ENCODE measurements around the gene PKIG. TPM values are rescaled to one million over a fixed set of nuclear protein-coding genes. Genes with fewer than 3 reads are reported as not detected.

Gene PKIG
- total RNA-seq, 2 donors from 2014 or later, result 125 to 186 TPM

DNA sequence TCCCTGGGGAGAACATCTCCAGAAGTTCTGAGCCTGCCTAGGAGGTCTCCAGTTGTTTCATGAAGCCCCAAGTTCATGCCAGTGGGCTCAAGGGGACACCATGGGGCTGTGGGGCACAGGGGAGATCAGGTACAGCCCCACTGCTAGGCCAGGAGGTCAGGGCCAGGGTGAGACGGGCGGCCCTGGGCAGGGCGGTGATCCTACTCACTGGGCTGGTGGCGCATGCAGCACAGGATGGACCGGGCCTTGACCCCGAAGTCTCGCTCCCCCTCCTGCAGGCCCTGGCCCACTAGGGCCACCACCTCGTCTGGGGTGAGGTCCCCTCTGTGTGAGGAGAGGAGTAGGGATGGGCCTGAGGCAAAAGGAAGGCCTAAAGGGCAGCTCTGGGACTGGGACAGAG lies 43.0 kb downstream of the PKIG start:
- no peaks in the 10 kb centered on the region for H3K4me1 ChIP-seq (ENCODE audit: control insufficient read depth in 1 of 2, low read depth in 2 of 2)
- DNase-seq (ENCODE audit: low spot score) (no peak), ATAC-seq (ENCODE audit: insufficient number of reproducible peaks, low FRiP score, low read depth) (no peak)
- TF ChIP-seq, protein P1, sequence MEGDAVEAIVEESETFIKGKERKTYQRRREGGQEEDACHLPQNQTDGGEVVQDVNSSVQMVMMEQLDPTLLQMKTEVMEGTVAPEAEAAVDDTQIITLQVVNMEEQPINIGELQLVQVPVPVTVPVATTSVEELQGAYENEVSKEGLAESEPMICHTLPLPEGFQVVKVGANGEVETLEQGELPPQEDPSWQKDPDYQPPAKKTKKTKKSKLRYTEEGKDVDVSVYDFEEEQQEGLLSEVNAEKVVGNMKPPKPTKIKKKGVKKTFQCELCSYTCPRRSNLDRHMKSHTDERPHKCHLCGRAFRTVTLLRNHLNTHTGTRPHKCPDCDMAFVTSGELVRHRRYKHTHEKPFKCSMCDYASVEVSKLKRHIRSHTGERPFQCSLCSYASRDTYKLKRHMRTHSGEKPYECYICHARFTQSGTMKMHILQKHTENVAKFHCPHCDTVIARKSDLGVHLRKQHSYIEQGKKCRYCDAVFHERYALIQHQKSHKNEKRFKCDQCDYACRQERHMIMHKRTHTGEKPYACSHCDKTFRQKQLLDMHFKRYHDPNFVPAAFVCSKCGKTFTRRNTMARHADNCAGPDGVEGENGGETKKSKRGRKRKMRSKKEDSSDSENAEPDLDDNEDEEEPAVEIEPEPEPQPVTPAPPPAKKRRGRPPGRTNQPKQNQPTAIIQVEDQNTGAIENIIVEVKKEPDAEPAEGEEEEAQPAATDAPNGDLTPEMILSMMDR (IDR thresholded peaks at IDR 0.05), result no peak
- no peak overlapping the region for H3K4me3 ChIP-seq
- H3K36me3 ChIP-seq, result no peaks in the 10 kb centered on the region
- H3K27ac ChIP-seq, result no peak overlapping the region
- H3K27me3 ChIP-seq (replicated peaks; ENCODE audit: insufficient read depth), result no peaks in the 10 kb centered on the region
- H3K9me3 ChIP-seq, result no peaks in the 10 kb centered on the region

DNA sequence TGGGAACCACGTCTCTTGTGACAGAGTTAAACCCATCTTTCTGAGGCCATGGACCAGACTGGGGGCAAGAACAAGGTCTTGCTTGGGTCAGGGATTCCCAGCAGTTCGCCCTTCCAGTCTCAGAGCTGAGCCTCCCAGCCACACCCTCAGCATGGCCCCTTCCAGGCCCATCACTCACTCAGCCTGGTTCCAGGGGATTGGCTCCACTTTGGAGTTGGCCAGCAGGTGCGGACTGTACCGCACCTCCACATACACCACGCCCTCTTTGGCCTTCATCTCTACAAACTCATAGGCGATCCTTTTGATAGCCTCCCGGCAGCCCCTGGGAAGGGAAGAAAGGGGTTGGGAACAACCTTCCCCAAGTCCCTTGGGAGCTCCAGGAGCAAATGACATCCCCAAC lies 43.9 kb downstream of the PKIG start:
- DNase-seq (ENCODE audit: low spot score), result no peak
- no peak for ATAC-seq (ENCODE audit: insufficient number of reproducible peaks, low FRiP score, low read depth)
- Histone ChIP-seq H3K9me3 (no peaks in the 10 kb centered on the region), H3K36me3 (no peaks in the 10 kb centered on the region), H3K27ac (no peak overlapping the region), H3K27me3 (replicated peaks; ENCODE audit: insufficient read depth) (no peaks in the 10 kb centered on the region), H3K4me1 (ENCODE audit: control insufficient read depth in 1 of 2, low read depth in 2 of 2) (no peaks in the 10 kb centered on the region), H3K4me3 (no peak overlapping the region)
- TF ChIP-seq, protein P1 (IDR thresholded peaks at IDR 0.05), result no peak

DNA sequence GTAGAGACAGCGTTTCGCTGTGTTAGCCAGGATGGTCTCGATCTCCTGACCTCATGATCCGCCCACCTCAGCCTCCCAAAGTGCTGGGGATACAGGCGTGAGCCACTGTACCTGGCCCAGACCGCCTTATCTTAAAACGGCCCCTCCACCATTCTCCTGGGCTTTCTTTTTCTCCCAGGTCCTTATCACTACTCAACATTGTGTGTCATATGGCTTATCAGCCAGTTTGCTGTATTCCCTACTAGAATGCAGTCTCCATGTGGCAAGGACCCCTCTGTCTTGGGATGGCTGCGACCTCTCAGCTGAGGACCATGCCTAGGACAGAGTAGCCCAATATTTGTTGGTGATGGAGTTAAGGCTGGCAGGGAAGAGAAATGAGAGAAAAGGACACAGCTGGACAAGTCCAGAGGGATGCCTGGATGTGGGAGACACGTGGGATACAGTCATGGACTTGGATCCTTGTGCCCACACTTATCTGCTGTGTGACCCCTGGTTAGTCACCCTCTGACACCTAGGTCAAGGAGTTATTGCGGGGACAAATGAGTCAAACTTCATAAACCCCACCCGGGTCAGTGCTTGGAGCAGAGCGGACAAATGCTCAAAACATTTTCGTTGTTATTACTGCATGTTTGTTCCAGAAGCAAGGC lies 45.1 kb downstream of the PKIG start:
- H3K9me3 ChIP-seq, result no peaks in the 10 kb centered on the region
- no peaks in the 10 kb centered on the region for H3K36me3 ChIP-seq
- ATAC-seq (ENCODE audit: insufficient number of reproducible peaks, low FRiP score, low read depth) (no peak), DNase-seq (ENCODE audit: low spot score) (no peak)
- H3K4me3 ChIP-seq, result no peak overlapping the region
- H3K4me1 ChIP-seq (ENCODE audit: control insufficient read depth in 1 of 2, low read depth in 2 of 2), result no peaks in the 10 kb centered on the region
- no peaks in the 10 kb centered on the region for H3K27me3 ChIP-seq (replicated peaks; ENCODE audit: insufficient read depth)
- TF ChIP-seq, protein P1 (IDR thresholded peaks at IDR 0.05), result no peak
- H3K27ac ChIP-seq, result no peak overlapping the region

DNA sequence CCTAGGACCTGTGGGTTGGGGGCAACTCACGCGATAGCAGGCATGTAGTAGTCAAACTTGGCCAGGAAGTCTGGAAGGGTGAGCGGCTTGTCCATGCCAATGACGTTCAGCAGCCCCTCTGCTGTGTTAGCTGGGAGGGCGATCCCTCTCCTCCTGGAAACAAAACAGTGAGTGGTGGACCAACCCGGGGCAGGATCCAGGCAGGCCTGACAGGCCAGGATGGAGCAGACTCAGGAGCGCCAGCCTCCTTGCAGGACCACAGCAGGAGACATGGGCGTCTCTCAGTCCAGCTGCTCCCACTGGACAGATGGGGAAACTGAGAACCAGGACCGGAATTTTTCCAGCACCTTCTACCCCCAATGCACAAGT lies 46.6 kb downstream of the PKIG start:
- Histone ChIP-seq H3K27me3 (replicated peaks; ENCODE audit: insufficient read depth) (no peaks in the 10 kb centered on the region), H3K4me1 (ENCODE audit: control insufficient read depth in 1 of 2, low read depth in 2 of 2) (no peaks in the 10 kb centered on the region), H3K4me3 (no peak overlapping the region), H3K27ac (no peak overlapping the region), H3K9me3 (no peaks in the 10 kb centered on the region), H3K36me3 (no peaks in the 10 kb centered on the region)
- TF ChIP-seq, protein P1 (IDR thresholded peaks at IDR 0.05), result no peak
- DNase-seq (ENCODE audit: low spot score) (no peak), ATAC-seq (ENCODE audit: insufficient number of reproducible peaks, low FRiP score, low read depth) (no peak)

DNA sequence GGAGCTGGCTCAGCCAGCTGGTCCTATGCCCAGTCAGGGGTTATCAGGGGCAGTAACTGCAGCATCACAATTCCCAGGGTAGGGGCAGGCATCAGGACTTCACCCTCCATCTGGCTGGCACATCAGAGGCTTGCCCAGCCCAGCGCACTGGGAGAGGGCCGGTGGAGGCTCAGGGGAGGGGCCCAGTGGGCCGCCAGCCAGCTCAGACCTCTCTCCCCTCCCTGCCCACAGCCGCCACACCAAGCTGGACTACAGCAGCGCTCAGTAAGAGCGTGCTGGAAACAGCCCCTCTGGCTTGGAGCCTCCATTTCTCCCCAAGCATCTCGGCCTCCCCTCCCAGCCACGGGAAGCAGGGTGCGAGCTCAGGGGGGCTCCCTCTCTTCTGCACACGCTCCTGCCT lies 47.2 kb downstream of the PKIG start:
- DNase-seq (ENCODE audit: low spot score) (no peak), ATAC-seq (ENCODE audit: insufficient number of reproducible peaks, low FRiP score, low read depth) (no peak)
- Histone ChIP-seq H3K36me3 (no peaks in the 10 kb centered on the region), H3K27me3 (replicated peaks; ENCODE audit: insufficient read depth) (no peaks in the 10 kb centered on the region), H3K4me1 (ENCODE audit: control insufficient read depth in 1 of 2, low read depth in 2 of 2) (no peaks in the 10 kb centered on the region), H3K27ac (no peak overlapping the region), H3K9me3 (no peaks in the 10 kb centered on the region), H3K4me3 (no peak overlapping the region)
- TF ChIP-seq, protein P1 (IDR thresholded peaks at IDR 0.05), result no peak

Measured in thoracic aorta (tissue), 2 donors.